Progenitor cell of endocrine pancreas (in vitro differentiated cells): Measurements from ENCODE around the gene GRB10. TPM values are rescaled to one million over a fixed set of nuclear protein-coding genes. Genes with fewer than 3 reads are reported as not detected.

Source experiments
- DNase-seq: peaks from one replicate; pipeline ENCODE4 v3.0.0; 2021; ENCODE audit warnings: low spot score; ENCODE audit not compliant: unreplicated experiment
- H3K27ac Mint-ChIP-seq: 2 replicates; pipeline ENCODE4 v1.8.0; 2021; ENCODE audit warnings: mild to moderate bottlenecking, moderate library complexity, mixed read lengths
- H3K27me3 Mint-ChIP-seq: 2 replicates; pipeline ENCODE4 v1.8.0; 2021; ENCODE audit warnings: mixed read lengths
- H3K36me3 Mint-ChIP-seq: 2 replicates; pipeline ENCODE4 v1.8.0; 2022; ENCODE audit warnings: mixed read lengths; ENCODE audit not compliant: insufficient read depth
- H3K4me1 Mint-ChIP-seq: 2 replicates; pipeline ENCODE4 v1.8.0; 2021; ENCODE audit warnings: low read depth, mixed read lengths
- H3K4me3 Mint-ChIP-seq: 2 replicates; pipeline ENCODE4 v1.8.0; 2021; ENCODE audit warnings: low read depth, mild to moderate bottlenecking, moderate library complexity, mixed read lengths
- H3K9me3 Mint-ChIP-seq: 2 replicates; pipeline ENCODE4 v1.8.0; 2021; ENCODE audit warnings: low read depth, mixed read lengths
- CTCF ChIP-seq: fragments of 200-600 bp; sonication (generic); IDR thresholded peaks from one replicate; pipeline ENCODE4 v1.5.0; 2021; ENCODE audit warnings: antibody characterized with exemption, mild to moderate bottlenecking; ENCODE audit not compliant: unreplicated experiment
- total RNA-seq: library from RNA; stranded (reverse); gene quantifications from 2 replicates; pipeline ENCODE4 v1.2.1, GENCODE V29; 2021

Gene GRB10
- total RNA-seq, 1 donor from 2014 or later: 58.4 TPM

- DNase-seq: no peak
- Mint-ChIP-seq H3K27me3 (peaks cover 33% of the 10 kb centered on the region), H3K4me3 (no peak overlapping the region), H3K9me3 (peaks cover 7% of the 10 kb centered on the region), H3K4me1 (peaks cover 7% of the 10 kb centered on the region), H3K27ac (no peak overlapping the region), H3K36me3 (no peaks in the 10 kb centered on the region)
- TF ChIP-seq CTCF: no peak
Observed at GRCh38 chr7:50812841-50813475, 30.3 kb upstream of the GRB10 start.

DNA sequence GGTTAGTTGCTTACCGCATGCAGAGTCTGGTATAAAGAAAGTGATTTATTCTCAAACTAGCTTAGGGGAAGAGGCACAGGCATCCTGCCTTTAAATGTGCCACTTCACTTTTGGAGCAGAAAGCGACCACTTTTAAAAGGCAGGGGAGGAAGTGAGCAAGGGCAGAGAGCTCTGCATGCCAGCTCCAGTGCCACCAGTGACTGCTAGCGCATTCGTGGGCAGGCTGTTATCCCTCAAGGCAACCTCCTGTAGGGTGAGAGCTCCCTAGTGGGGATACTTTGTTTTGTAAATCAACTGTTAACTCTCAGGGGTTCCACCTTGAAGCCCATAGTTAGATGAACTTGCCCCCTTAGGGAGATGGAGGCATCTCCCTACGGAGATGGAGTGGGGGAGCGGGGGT is 29.4 kb upstream of the GRB10 start:
- Mint-ChIP-seq H3K36me3 (no peaks in the 10 kb centered on the region), H3K9me3 (peaks cover 7% of the 10 kb centered on the region), H3K4me1 (peaks cover 7% of the 10 kb centered on the region), H3K27ac (no peak overlapping the region), H3K27me3 (peaks cover 33% of the 10 kb centered on the region), H3K4me3 (no peak overlapping the region)
- DNase-seq: no peak
- no peak for TF ChIP-seq CTCF

DNA sequence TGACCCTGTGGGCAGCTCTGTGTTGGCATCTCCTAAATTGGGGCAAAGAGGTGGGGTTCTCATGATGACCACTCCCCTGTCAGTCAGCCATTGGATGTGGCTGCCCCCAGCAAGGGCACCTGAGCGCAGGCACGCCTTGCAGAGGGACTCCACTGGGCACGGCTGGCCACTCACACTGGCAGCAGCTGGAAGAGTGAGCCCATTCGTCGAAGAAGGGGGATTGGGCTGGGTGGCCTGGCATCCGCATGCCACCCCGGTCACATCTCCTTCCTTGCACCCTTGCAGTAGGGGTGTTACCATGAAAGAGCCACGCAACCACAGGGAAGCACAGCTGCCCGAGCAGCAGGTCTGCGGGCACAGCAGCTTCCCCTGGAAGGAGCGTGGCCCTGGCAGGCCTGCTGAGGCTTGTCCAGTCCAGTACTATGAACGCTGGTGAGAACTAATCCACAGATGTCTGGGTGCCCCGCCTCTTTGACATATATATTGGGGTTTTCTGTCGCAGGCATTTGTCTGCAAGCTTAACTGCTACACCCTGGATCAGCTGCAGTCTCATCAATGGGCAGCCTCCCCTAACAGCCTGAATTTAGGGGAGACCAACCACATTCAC is 25.7 kb upstream of the GRB10 start:
- no peaks in the 10 kb centered on the region for H3K4me1 Mint-ChIP-seq

GRCh38 chr7:50807026-50807730 is 24.5 kb upstream of the GRB10 start:
- Mint-ChIP-seq H3K4me1 (no peaks in the 10 kb centered on the region), H3K36me3 (no peaks in the 10 kb centered on the region), H3K9me3 (no peaks in the 10 kb centered on the region), H3K27me3 (peaks cover 37% of the 10 kb centered on the region), H3K27ac (no peak overlapping the region), H3K4me3 (no peak overlapping the region)
- no peak for TF ChIP-seq CTCF
- no peak for DNase-seq

More for the DNA sequence above, 25.7 kb upstream of the GRB10 start:
- no peak for TF ChIP-seq CTCF
- no peaks in the 10 kb centered on the region for H3K36me3 Mint-ChIP-seq
- no peak for DNase-seq
- H3K4me3 Mint-ChIP-seq: no peak overlapping the region
- no peaks in the 10 kb centered on the region for H3K9me3 Mint-ChIP-seq
- no peak overlapping the region for H3K27ac Mint-ChIP-seq
- H3K27me3 Mint-ChIP-seq: peaks cover 39% of the 10 kb centered on the region

DNA sequence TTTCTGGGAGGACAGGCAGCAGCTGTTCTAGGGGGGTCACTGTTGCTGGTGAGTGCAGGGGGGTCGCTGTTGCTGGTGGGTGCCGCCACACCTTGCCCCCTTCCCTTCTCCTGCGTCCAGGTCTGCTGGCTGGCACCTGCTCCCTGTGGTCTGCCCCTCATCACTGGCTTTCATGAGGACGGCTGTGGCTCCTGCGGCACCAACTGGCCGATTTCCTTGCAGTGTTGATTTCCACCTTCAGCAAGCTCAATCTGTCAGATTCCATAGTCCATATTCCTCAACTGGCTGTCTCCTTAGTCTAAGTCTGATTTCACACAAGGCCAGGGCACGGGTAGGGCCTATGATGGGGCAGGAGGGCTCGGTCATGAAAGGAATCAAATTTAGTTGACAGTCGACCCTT is 23.4 kb upstream of the GRB10 start:
- DNase-seq: no peak
- no peak overlapping the region for H3K4me3 Mint-ChIP-seq
- no peak for TF ChIP-seq CTCF
- no peaks in the 10 kb centered on the region for H3K36me3 Mint-ChIP-seq
- no peak overlapping the region for H3K27ac Mint-ChIP-seq
- H3K9me3 Mint-ChIP-seq: no peaks in the 10 kb centered on the region
- H3K4me1 Mint-ChIP-seq: no peaks in the 10 kb centered on the region
- H3K27me3 Mint-ChIP-seq: peaks cover 38% of the 10 kb centered on the region
